DOHH2 (cell line): ENCODE measurements around the gene TJAP1.
A peak's percentile ranks its signal among the peaks of the same experiment; 100 is the strongest.
"Not testable (repeated sequence)": the region's sequence is repeated elsewhere in the genome, so short reads cannot be mapped to it uniquely, and the experiment has no call there.

Experiments
- H3F3A ChIP-seq: fragments of 200-600 bp; sonication (generic), shearing (Covaris generic); 2 replicates; pipeline ENCODE4 v1.6.0; 2016; ENCODE audit warnings: antibody characterized with exemption, mild to moderate bottlenecking; ENCODE audit not compliant: control insufficient read depth, insufficient read depth
- H3K27ac ChIP-seq: fragments of 200-600 bp; sonication (generic); 2 replicates; pipeline ENCODE4 v1.5.1; 2014; ENCODE audit warnings: low read depth, mild to moderate bottlenecking, low read length, moderate library complexity
- H3K27me3 ChIP-seq: fragments of 200-600 bp; sonication (generic); 2 replicates; pipeline ENCODE4 v1.6.1; 2014; ENCODE audit warnings: mild to moderate bottlenecking, low read length, mixed read lengths; ENCODE audit not compliant: control insufficient read depth
- H3K36me3 ChIP-seq: fragments of 200-600 bp; sonication (generic); 2 replicates; pipeline ENCODE4 v1.6.1; 2014; ENCODE audit warnings: mild to moderate bottlenecking, low read length, moderate library complexity, mixed read lengths; ENCODE audit not compliant: control insufficient read depth
- H3K4me1 ChIP-seq: fragments of 200-600 bp; sonication (generic); 2 replicates; pipeline ENCODE4 v1.6.1; 2014; ENCODE audit warnings: mild to moderate bottlenecking, low read length, mixed read lengths; ENCODE audit not compliant: control insufficient read depth
- H3K4me2 ChIP-seq: fragments of 200-600 bp; sonication (generic); 2 replicates; pipeline ENCODE4 v1.6.0; 2014; ENCODE audit warnings: mild to moderate bottlenecking, low read length, moderate library complexity
- H3K4me3 ChIP-seq: fragments of 200-600 bp; sonication (generic); 2 replicates; pipeline ENCODE4 v1.5.1; 2014; ENCODE audit warnings: mild to moderate bottlenecking, low read length, mixed read lengths
- H3K79me2 ChIP-seq: fragments of 200-600 bp; sonication (generic); 2 replicates; pipeline ENCODE4 v1.6.1; 2014; ENCODE audit warnings: mild to moderate bottlenecking, low read length, mixed read lengths; ENCODE audit not compliant: control insufficient read depth
- H3K9me2 ChIP-seq: fragments of 200-600 bp; sonication (generic); replicated peaks from 2 replicates; pipeline ENCODE4 v1.6.1; 2014; ENCODE audit warnings: mild to moderate bottlenecking, low read length, mixed read lengths; ENCODE audit not compliant: control insufficient read depth
- H3K9me3 ChIP-seq: fragments of 200-600 bp; sonication (generic); 2 replicates; pipeline ENCODE4 v1.6.1; 2014; ENCODE audit warnings: antibody characterized with exemption, low read length, mixed read lengths; ENCODE audit not compliant: control insufficient read depth, insufficient read depth
- H4K20me1 ChIP-seq: fragments of 200-600 bp; sonication (generic); 2 replicates; pipeline ENCODE4 v1.6.0; 2014; ENCODE audit warnings: low read depth, mild to moderate bottlenecking, antibody characterized with exemption, low read length, moderate library complexity; ENCODE audit not compliant: control insufficient read depth, insufficient read depth
- CTCF ChIP-seq: fragments of 200-600 bp; sonication (generic); IDR thresholded peaks from one replicate; pipeline ENCODE4 v1.5.1; 2014; ENCODE audit warnings: antibody characterized with exemption, mild to moderate bottlenecking, low read depth, low read length; ENCODE audit not compliant: poor library complexity, severe bottlenecking
- EZH2phosphoT487 ChIP-seq: fragments of 200-600 bp; sonication (generic); IDR thresholded peaks from 2 replicates; pipeline ENCODE4 v1.6.1; 2017; ENCODE audit warnings: borderline replicate concordance, mild to moderate bottlenecking, antibody characterized with exemption, low read length, moderate library complexity, mixed read lengths

Gene TJAP1

GRCh38 chr6:43496370-43497128 lies 19.2 kb downstream of the TJAP1 start:
- Histone ChIP-seq H3K9me2 (no peaks in the 10 kb centered on the region), H3K79me2 (peaks cover 5% of the 10 kb centered on the region), H3K27ac (no peak overlapping the region), H3K9me3 (no peaks in the 10 kb centered on the region), H4K20me1 (no peaks in the 10 kb centered on the region), H3K4me2 (no peak overlapping the region), H3K27me3 (no peaks in the 10 kb centered on the region), H3K4me3 (no peak overlapping the region), H3K36me3 (peaks cover 36% of the 10 kb centered on the region), H3K4me1 (no peaks in the 10 kb centered on the region), H3F3A (no peaks in the 10 kb centered on the region)
- TF ChIP-seq EZH2phosphoT487 (no peak), CTCF (peak; percentile 52)

GRCh38 chr6:43497129-43497396 lies 19.7 kb downstream of the TJAP1 start:
- H3K27ac ChIP-seq, result no peak overlapping the region
- no peaks in the 10 kb centered on the region for H3K9me3 ChIP-seq
- H3K4me1 ChIP-seq, result no peaks in the 10 kb centered on the region
- H3K4me3 ChIP-seq, result no peak overlapping the region
- no peak overlapping the region for H3K4me2 ChIP-seq
- TF ChIP-seq CTCF, result no peak
- TF ChIP-seq EZH2phosphoT487, result no peak
- no peaks in the 10 kb centered on the region for H3F3A ChIP-seq
- H3K79me2 ChIP-seq, result peaks cover 5% of the 10 kb centered on the region
- no peaks in the 10 kb centered on the region for H3K27me3 ChIP-seq
- no peaks in the 10 kb centered on the region for H4K20me1 ChIP-seq
- no peaks in the 10 kb centered on the region for H3K9me2 ChIP-seq
- H3K36me3 ChIP-seq, result peaks cover 36% of the 10 kb centered on the region

GRCh38 chr6:43497689-43498088 lies 20.3 kb downstream of the TJAP1 start:
- Histone ChIP-seq H3K36me3 (peaks cover 40% of the 10 kb centered on the region), H3K27me3 (no peaks in the 10 kb centered on the region), H3K9me3 (no peaks in the 10 kb centered on the region), H3K79me2 (peaks cover 3% of the 10 kb centered on the region), H3K4me3 (no peak overlapping the region), H3K27ac (no peak overlapping the region), H3K9me2 (no peaks in the 10 kb centered on the region), H3K4me1 (no peaks in the 10 kb centered on the region), H4K20me1 (no peaks in the 10 kb centered on the region), H3F3A (no peaks in the 10 kb centered on the region), H3K4me2 (no peak overlapping the region)
- TF ChIP-seq EZH2phosphoT487 (no peak), CTCF (no peak)

GRCh38 chr6:43498291-43498690 lies 20.9 kb downstream of the TJAP1 start:
- peaks cover 44% of the 10 kb centered on the region for H3K36me3 ChIP-seq
- H3K4me3 ChIP-seq, H3K9me3 ChIP-seq, H3F3A ChIP-seq, H3K4me1 ChIP-seq, H3K27ac ChIP-seq, H4K20me1 ChIP-seq, H3K27me3 ChIP-seq, H3K79me2 ChIP-seq, H3K4me2 ChIP-seq, H3K9me2 ChIP-seq: not testable (repeated sequence)
